Breast epithelium (tissue), 3 donors: ENCODE data around the gene CTRB1.

Experiments used
- CTCF ChIP-seq, 3 donors: fragments of 450-650 bp; IDR thresholded peaks; one replicate each; pipeline ENCODE4 v1.5.1; 2016 to 2017; ENCODE audit warnings: antibody characterized with exemption in 3 of 3, mild to moderate bottlenecking in 3 of 3, moderate library complexity in 3 of 3
- POLR2A ChIP-seq: fragments of 450-650 bp; IDR thresholded peaks from one replicate; pipeline ENCODE4 v1.6.1; 2016; ENCODE audit warnings: antibody characterized with exemption, mild to moderate bottlenecking, moderate library complexity
- POLR2AphosphoS5 ChIP-seq, 3 donors: sonication (generic); formaldehyde crosslinking; IDR thresholded peaks; one replicate each; pipeline ENCODE4 v1.6.1; 2017; ENCODE audit warnings: antibody characterized with exemption in 3 of 3

GRCh38 chr16:75234856-75235696 is 16.3 kb downstream of the CTRB1 start:
- TF ChIP-seq CTCF (IDR thresholded peaks at IDR 0.05) (no peak), POLR2A (no peak), POLR2AphosphoS5 (IDR thresholded peaks at IDR 0.05) (no peak)
